ENCODE data around the gene RABEP2. TPM values are rescaled to one million over a fixed set of nuclear protein-coding genes. Genes with fewer than 3 reads are reported as not detected.

Gene RABEP2
- total RNA-seq, 1 experiment from 2014 or later: 50.6 TPM

DNA sequence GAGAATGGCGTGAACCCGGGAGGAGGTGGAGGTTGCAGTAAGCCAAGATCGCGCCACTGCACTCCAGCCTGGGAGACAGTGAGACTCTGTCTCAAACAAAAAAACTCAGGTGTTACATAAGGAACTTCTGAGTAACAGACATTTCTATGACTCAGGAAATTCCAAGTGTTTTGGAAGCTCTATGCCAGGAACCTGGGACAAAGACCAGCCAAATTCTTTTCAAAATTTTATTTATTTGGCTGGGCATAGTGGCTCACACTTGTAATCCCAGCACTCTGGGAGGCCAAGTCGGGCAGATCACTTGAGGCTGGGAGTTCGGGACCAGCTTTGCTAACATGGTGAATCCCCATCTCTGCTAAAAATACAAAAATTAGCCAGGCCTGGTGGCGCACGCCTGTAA is 66.6 kb downstream of the RABEP2 start:
- no peak for DNase-seq (ENCODE audit: low read depth)

Other genes starting within 250 kb of the RABEP2 start
- 108 and 119 TPM in 2 replicates for gene EIF3C, start 213.8 kb downstream of the RABEP2 start, total RNA-seq (2014; rRNA removed)
- gene NPIPB9, start 173.5 kb downstream of the RABEP2 start, total RNA-seq (2014; rRNA removed): 0.46 TPM in 1 of 2 replicates, not detected in the other
- gene ATXN2L, start 102.2 kb downstream of the RABEP2 start, total RNA-seq (2014; rRNA removed): 41.7 and 54.5 TPM in 2 replicates
- 147 and 166 TPM in 2 replicates for gene TUFM, start 78.9 kb downstream of the RABEP2 start, total RNA-seq (2014; rRNA removed)
- gene SH2B1, start 61.4 kb downstream of the RABEP2 start, total RNA-seq (2014; rRNA removed): 28.4 and 29.3 TPM in 2 replicates
- 0.92 and 0.96 TPM in 2 replicates for gene ATP2A1, start 46.8 kb downstream of the RABEP2 start, total RNA-seq (2014; rRNA removed)
- gene CD19, start 6.7 kb upstream of the RABEP2 start, total RNA-seq (2014; rRNA removed): not detected in 2 replicates
- gene NFATC2IP, start 25.7 kb upstream of the RABEP2 start, total RNA-seq (2014; rRNA removed): 25.5 and 26.6 TPM in 2 replicates
- gene SPNS1, start 49.5 kb upstream of the RABEP2 start, total RNA-seq (2014; rRNA removed): 23.6 and 26.1 TPM in 2 replicates
- gene LAT, start 59.8 kb upstream of the RABEP2 start, total RNA-seq (2014; rRNA removed): 1.2 and 1.8 TPM in 2 replicates

Measured in LHCN-M2 (cell line).